ENCODE data around the gene PDPN.

GRCh38 chr1:13616234-13616633 is 32.6 kb downstream of the PDPN start:
- TF ChIP-seq CTCF (IDR thresholded peaks at IDR 0.05), result no peak
- TF ChIP-seq POLR2A (IDR thresholded peaks at IDR 0.05), result no peak
